Progenitor cell of endocrine pancreas (in vitro differentiated cells): ENCODE measurements around the gene ZNF783. TPM values are rescaled to one million over a fixed set of nuclear protein-coding genes. Genes with fewer than 3 reads are reported as not detected.

Experiments used
- DNase-seq: peaks from one replicate; pipeline ENCODE4 v3.0.0; 2021; ENCODE audit warnings: low spot score; ENCODE audit not compliant: unreplicated experiment
- H3K27ac Mint-ChIP-seq: 2 replicates; pipeline ENCODE4 v1.8.0; 2021; ENCODE audit warnings: mild to moderate bottlenecking, moderate library complexity, mixed read lengths
- H3K27me3 Mint-ChIP-seq: 2 replicates; pipeline ENCODE4 v1.8.0; 2021; ENCODE audit warnings: mixed read lengths
- H3K36me3 Mint-ChIP-seq: 2 replicates; pipeline ENCODE4 v1.8.0; 2022; ENCODE audit warnings: mixed read lengths; ENCODE audit not compliant: insufficient read depth
- H3K4me1 Mint-ChIP-seq: 2 replicates; pipeline ENCODE4 v1.8.0; 2021; ENCODE audit warnings: low read depth, mixed read lengths
- H3K4me3 Mint-ChIP-seq: 2 replicates; pipeline ENCODE4 v1.8.0; 2021; ENCODE audit warnings: low read depth, mild to moderate bottlenecking, moderate library complexity, mixed read lengths
- H3K9me3 Mint-ChIP-seq: 2 replicates; pipeline ENCODE4 v1.8.0; 2021; ENCODE audit warnings: low read depth, mixed read lengths
- CTCF ChIP-seq: fragments of 200-600 bp; sonication (generic); IDR thresholded peaks from one replicate; pipeline ENCODE4 v1.5.0; 2021; ENCODE audit warnings: antibody characterized with exemption, mild to moderate bottlenecking; ENCODE audit not compliant: unreplicated experiment
- total RNA-seq: library from RNA; stranded (reverse); gene quantifications from 2 replicates; pipeline ENCODE4 v1.2.1, GENCODE V29; 2021

ZNF783 gene
- total RNA-seq, 1 donor from 2014 or later = 18.5 TPM

- Mint-ChIP-seq H3K27me3 (no peaks in the 10 kb centered on the region), H3K27ac (no peak overlapping the region), H3K9me3 (no peaks in the 10 kb centered on the region), H3K36me3 (no peaks in the 10 kb centered on the region), H3K4me3 (no peak overlapping the region), H3K4me1 (no peaks in the 10 kb centered on the region)
- DNase-seq = no peak
- TF ChIP-seq CTCF = no peak
Measured at GRCh38 chr7:149291781-149292461, 29.9 kb downstream of the ZNF783 start.

GRCh38 chr7:149292462-149292823 lies 30.4 kb downstream of the ZNF783 start:
- Mint-ChIP-seq H3K4me1 (no peaks in the 10 kb centered on the region), H3K4me3 (no peak overlapping the region), H3K36me3 (no peaks in the 10 kb centered on the region), H3K27me3 (no peaks in the 10 kb centered on the region), H3K9me3 (no peaks in the 10 kb centered on the region), H3K27ac (no peak overlapping the region)
- no peak for TF ChIP-seq CTCF
- DNase-seq = no peak

- Mint-ChIP-seq H3K4me1 (no peaks in the 10 kb centered on the region), H3K27ac (no peak overlapping the region), H3K27me3 (no peaks in the 10 kb centered on the region), H3K4me3 (no peak overlapping the region), H3K36me3 (no peaks in the 10 kb centered on the region), H3K9me3 (no peaks in the 10 kb centered on the region)
- DNase-seq = no peak
- TF ChIP-seq CTCF = no peak
Measured at GRCh38 chr7:149293338-149293737, 31.3 kb downstream of the ZNF783 start.

- TF ChIP-seq CTCF = no peak
- DNase-seq = no peak
- H3K4me1 Mint-ChIP-seq = no peaks in the 10 kb centered on the region
- H3K27ac Mint-ChIP-seq = no peak overlapping the region
- H3K4me3 Mint-ChIP-seq = no peak overlapping the region
- H3K27me3 Mint-ChIP-seq = no peaks in the 10 kb centered on the region
- no peaks in the 10 kb centered on the region for H3K36me3 Mint-ChIP-seq
- no peaks in the 10 kb centered on the region for H3K9me3 Mint-ChIP-seq
Measured at GRCh38 chr7:149293946-149294633, 32.1 kb downstream of the ZNF783 start.

- no peaks in the 10 kb centered on the region for H3K9me3 Mint-ChIP-seq
- H3K27ac Mint-ChIP-seq = no peak overlapping the region
- DNase-seq = no peak
- TF ChIP-seq CTCF = no peak
- no peaks in the 10 kb centered on the region for H3K4me1 Mint-ChIP-seq
- H3K4me3 Mint-ChIP-seq = no peak overlapping the region
- H3K27me3 Mint-ChIP-seq = no peaks in the 10 kb centered on the region
- no peaks in the 10 kb centered on the region for H3K36me3 Mint-ChIP-seq
Measured at GRCh38 chr7:149294634-149295480, 32.9 kb downstream of the ZNF783 start.
